OCI-LY1 (cell line): ENCODE results near the gene LLCFC1.

Experiments
- H2AFZ ChIP-seq: fragments of 200-600 bp; sonication (generic), shearing (Covaris generic); 2 replicates; pipeline ENCODE4 v1.6.0; 2014; ENCODE audit warnings: antibody characterized with exemption, mild to moderate bottlenecking, low read length
- H3F3A ChIP-seq: fragments of 200-600 bp; sonication (generic), shearing (Covaris generic); 2 replicates; pipeline ENCODE4 v1.6.0; 2014; ENCODE audit warnings: mild to moderate bottlenecking, antibody characterized with exemption, low read length, moderate library complexity; ENCODE audit not compliant: insufficient read depth
- H3K27ac ChIP-seq: fragments of 200-600 bp; sonication (generic); 2 replicates; pipeline ENCODE4 v1.5.1; 2014; ENCODE audit warnings: low read length, mixed run types, mild to moderate bottlenecking, low read depth; ENCODE audit not compliant: poor library complexity, severe bottlenecking
- H3K27me3 ChIP-seq: fragments of 200-600 bp; sonication (generic); 2 replicates; pipeline ENCODE4 v1.6.0; 2014; ENCODE audit warnings: antibody characterized with exemption, mild to moderate bottlenecking, low read length, moderate library complexity; ENCODE audit not compliant: insufficient read depth
- H3K36me3 ChIP-seq: fragments of 200-600 bp; sonication (generic); 2 replicates; pipeline ENCODE4 v1.6.1; 2014; ENCODE audit warnings: mild to moderate bottlenecking, antibody characterized with exemption, low read length, moderate library complexity, mixed read lengths; ENCODE audit not compliant: insufficient read depth
- H3K4me1 ChIP-seq: fragments of 200-600 bp; sonication (generic); 2 replicates; pipeline ENCODE4 v1.5.1; 2014; ENCODE audit warnings: mild to moderate bottlenecking, low read length, moderate library complexity; ENCODE audit not compliant: insufficient read depth, severe bottlenecking
- H3K4me2 ChIP-seq: fragments of 200-600 bp; sonication (generic), shearing (Covaris generic); 2 replicates; pipeline ENCODE4 v1.6.1; 2014; ENCODE audit warnings: low read length
- H3K4me3 ChIP-seq: fragments of 200-600 bp; sonication (generic); 2 replicates; pipeline ENCODE4 v1.5.1; 2014; ENCODE audit warnings: low read length, low read depth, mild to moderate bottlenecking, mixed read lengths; ENCODE audit not compliant: poor library complexity, severe bottlenecking
- H3K79me2 ChIP-seq: fragments of 200-600 bp; shearing (Covaris generic); 2 replicates; pipeline ENCODE4 v1.6.1; 2016; ENCODE audit warnings: mixed run types, low read length, mixed read lengths; ENCODE audit not compliant: insufficient read depth
- H3K9ac ChIP-seq: fragments of 200-600 bp; sonication (generic), shearing (Covaris generic); 2 replicates; pipeline ENCODE4 v1.6.1; 2014; ENCODE audit warnings: mild to moderate bottlenecking, low read length, mixed read lengths
- H3K9me2 ChIP-seq: fragments of 200-600 bp; sonication (generic), shearing (Covaris generic); 2 replicates; pipeline ENCODE4 v1.6.1; 2014; ENCODE audit warnings: low read depth, mild to moderate bottlenecking, low read length, mixed read lengths
- H3K9me3 ChIP-seq: fragments of 200-600 bp; shearing (Covaris generic); 2 replicates; pipeline ENCODE4 v1.6.1; 2014; ENCODE audit warnings: low read length, mixed read lengths
- H4K20me1 ChIP-seq: fragments of 200-600 bp; sonication (generic), shearing (Covaris generic); 2 replicates; pipeline ENCODE4 v1.6.0; 2016; ENCODE audit warnings: mild to moderate bottlenecking, low read length; ENCODE audit not compliant: insufficient read depth
- CTCF ChIP-seq: fragments of 200-600 bp; sonication (generic), shearing (Covaris generic); IDR thresholded peaks from 2 replicates; pipeline ENCODE4 v1.5.1; 2017; ENCODE audit warnings: mild to moderate bottlenecking, antibody characterized with exemption, low read length, moderate library complexity, mixed read lengths
- EZH2 ChIP-seq: fragments of 200-600 bp; sonication (generic), shearing (Covaris generic); IDR thresholded peaks from 2 replicates; pipeline ENCODE4 v1.8.0; 2017; ENCODE audit warnings: borderline replicate concordance, mixed run types, mild to moderate bottlenecking, antibody characterized with exemption, low read length, moderate library complexity, mixed read lengths

The LLCFC1 gene

GRCh38 chr7:142957723-142958122, 18.4 kb downstream of the LLCFC1 start:
- H3K9me3 ChIP-seq: no peaks in the 10 kb centered on the region; the same call in 1 of the 2 replicates
- no peak overlapping the region for H3K27ac ChIP-seq
- H3K27me3 ChIP-seq: no peaks in the 10 kb centered on the region
- H3F3A ChIP-seq: no peaks in the 10 kb centered on the region
- no peak overlapping the region for H3K9ac ChIP-seq
- no peaks in the 10 kb centered on the region for H3K4me1 ChIP-seq
- H3K36me3 ChIP-seq: no peaks in the 10 kb centered on the region
- H3K9me2 ChIP-seq: no peaks in the 10 kb centered on the region
- H4K20me1 ChIP-seq: no peaks in the 10 kb centered on the region
- H3K4me3 ChIP-seq: no peak overlapping the region
- TF ChIP-seq CTCF (no peak), EZH2 (no peak)
- no peak overlapping the region for H3K4me2 ChIP-seq
- no peaks in the 10 kb centered on the region for H3K79me2 ChIP-seq
- no peak overlapping the region for H2AFZ ChIP-seq

DNA sequence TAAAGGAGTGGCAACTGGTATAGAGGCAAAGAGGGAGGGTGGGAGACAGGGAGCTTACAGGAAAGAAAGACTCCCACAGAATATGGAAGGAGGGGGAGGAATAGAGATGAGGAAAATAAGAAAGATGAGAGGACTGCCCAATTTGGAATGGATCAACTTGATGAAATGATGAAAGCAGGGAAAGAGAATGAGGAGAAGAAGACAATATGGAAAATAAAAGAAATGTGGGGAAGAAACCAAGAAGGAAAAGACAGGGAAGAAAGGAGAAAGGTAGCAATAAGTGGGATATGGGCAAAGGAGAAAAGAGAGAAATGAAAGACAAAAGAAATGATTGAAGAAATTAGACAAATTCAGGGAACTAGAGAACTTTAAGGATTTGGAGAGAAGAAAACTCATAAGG, 19.9 kb downstream of the LLCFC1 start:
- no peak overlapping the region for H3K9ac ChIP-seq
- H4K20me1 ChIP-seq: no peaks in the 10 kb centered on the region
- no peaks in the 10 kb centered on the region; the same call in 1 of the 2 replicates for H3K27me3 ChIP-seq
- TF ChIP-seq EZH2 (no peak), CTCF (no peak)
- no peak overlapping the region for H2AFZ ChIP-seq
- H3K36me3 ChIP-seq: no peaks in the 10 kb centered on the region
- no peak overlapping the region for H3K4me3 ChIP-seq
- H3K4me2 ChIP-seq: no peak overlapping the region
- H3K79me2 ChIP-seq: no peaks in the 10 kb centered on the region
- H3K27ac ChIP-seq: no peak overlapping the region
- H3K9me2 ChIP-seq: no peaks in the 10 kb centered on the region
- no peaks in the 10 kb centered on the region for H3F3A ChIP-seq
- no peaks in the 10 kb centered on the region for H3K4me1 ChIP-seq
- no peaks in the 10 kb centered on the region; the same call in 1 of the 2 replicates for H3K9me3 ChIP-seq

GRCh38 chr7:142960955-142961512, 21.8 kb downstream of the LLCFC1 start:
- no peaks in the 10 kb centered on the region for H3K4me1 ChIP-seq
- no peaks in the 10 kb centered on the region for H3F3A ChIP-seq
- no peaks in the 10 kb centered on the region; the same call in 1 of the 2 replicates for H3K27me3 ChIP-seq
- H3K27ac ChIP-seq: no peak overlapping the region
- H3K36me3 ChIP-seq: no peaks in the 10 kb centered on the region
- no peaks in the 10 kb centered on the region for H3K9me2 ChIP-seq
- no peak overlapping the region for H2AFZ ChIP-seq
- no peak overlapping the region for H3K4me2 ChIP-seq
- no peak for TF ChIP-seq EZH2
- TF ChIP-seq CTCF: peak; percentile 71
- H3K79me2 ChIP-seq: no peaks in the 10 kb centered on the region
- no peak overlapping the region for H3K4me3 ChIP-seq
- no peaks in the 10 kb centered on the region for H3K9me3 ChIP-seq
- H4K20me1 ChIP-seq: no peaks in the 10 kb centered on the region
- no peak overlapping the region for H3K9ac ChIP-seq
